Left lung (tissue), 10 donors: ENCODE results near the gene RPS16. TPM values are rescaled to one million over a fixed set of nuclear protein-coding genes. Genes with fewer than 3 reads are reported as not detected.
"Not testable (repeated sequence)": the region's sequence is repeated elsewhere in the genome, so short reads cannot be mapped to it uniquely, and the experiment has no call there.

ENCODE experiments used
- ATAC-seq: fragments of 200-7000 bp; cut with Tn5 transposase; one replicate; pipeline ENCODE4 v1.9.1; 2020; ENCODE audit warnings: moderate library complexity
- DNase-seq, 4 donors: peaks; one replicate each; pipeline ENCODE4 v3.0.0-alpha.2; 2013 to 2020
- H3K27ac ChIP-seq, 2 donors: fragments of 200-600 bp; sonication (generic) in 1 of 2; one replicate each; pipeline versions ENCODE4 v1.5.0 to v1.8.0; 2020 to 2021
- H3K27me3 ChIP-seq, 2 donors: fragments of 200-600 bp; sonication (generic) in 1 of 2; one replicate each; pipeline versions ENCODE4 v1.5.0 to v1.8.0; 2020 to 2021
- H3K36me3 ChIP-seq, 2 donors: fragments of 200-600 bp; sonication (generic) in 1 of 2; one replicate each; pipeline versions ENCODE4 v1.5.0 to v1.8.0; 2020 to 2021
- H3K4me1 ChIP-seq, 2 donors: fragments of 200-600 bp; one replicate each; pipeline ENCODE4 v1.8.0; 2021
- H3K4me3 ChIP-seq, 2 donors: fragments of 200-600 bp; sonication (generic) in 1 of 2; one replicate each; pipeline versions ENCODE4 v1.5.0 to v1.8.0; 2020 to 2021; ENCODE audit warnings: mild to moderate bottlenecking in 1 of 2
- H3K9me3 ChIP-seq, 2 donors: fragments of 200-600 bp; sonication (generic) in 1 of 2; one replicate each; pipeline versions ENCODE4 v1.5.0 to v1.8.0; 2020 to 2021
- intact Hi-C, 2 donors: fragments of 100-400 bp; cut with DNase I; formaldehyde crosslinking; loops; one replicate each; pipeline versions ENCODE4 v1.11.2 to v1.14.2; 2022
- polyA plus RNA-seq, 6 donors: library from polyadenylated mRNA; unstranded; fragments of 120-200 nt; gene quantifications; one replicate each; pipeline ENCODE4 v1.2.1, GENCODE V29; 2013; ENCODE audit not compliant: insufficient read length in 6 of 6
- total RNA-seq, 2 donors: library from RNA; stranded (reverse); fragmentation: NEBNext Ultra II Directional; extraction: Animal tissue kit (Norgen Biotek cat#: 25700); gene quantifications; one replicate each; pipeline ENCODE4 v1.2.1, GENCODE V29; 2021
- TF ChIP-seq, protein P1 (sequence below), 2 donors: fragments of 200-600 bp; sonication (generic) in 1 of 2; IDR thresholded peaks; one replicate each; pipeline versions ENCODE4 v1.5.0 to v1.8.0; 2021; ENCODE audit warnings: antibody characterized with exemption in 2 of 2
- donor health status: DM: no; HTN: yes; CAD: no.
- donor health status: DM: no; HTN: no; CAD: no.

RPS16 gene
- total and polyA plus RNA-seq, 8 donors, result 1,386 to 1,755 (median 1,500) TPM

GRCh38 chr19:39463403-39463802 is 27.7 kb upstream of the RPS16 start:
- Histone ChIP-seq H3K4me3 (no peak overlapping the region), H3K27ac (no peak overlapping the region), H3K36me3 (peaks cover 0 to 98% of the 10 kb centered on the region in 2 donors), H3K4me1 (no peaks in the 10 kb centered on the region), H3K9me3 (no peaks in the 10 kb centered on the region), H3K27me3 (no peaks in the 10 kb centered on the region)
- intact Hi-C loops, result no loop called here
- TF ChIP-seq, protein P1, sequence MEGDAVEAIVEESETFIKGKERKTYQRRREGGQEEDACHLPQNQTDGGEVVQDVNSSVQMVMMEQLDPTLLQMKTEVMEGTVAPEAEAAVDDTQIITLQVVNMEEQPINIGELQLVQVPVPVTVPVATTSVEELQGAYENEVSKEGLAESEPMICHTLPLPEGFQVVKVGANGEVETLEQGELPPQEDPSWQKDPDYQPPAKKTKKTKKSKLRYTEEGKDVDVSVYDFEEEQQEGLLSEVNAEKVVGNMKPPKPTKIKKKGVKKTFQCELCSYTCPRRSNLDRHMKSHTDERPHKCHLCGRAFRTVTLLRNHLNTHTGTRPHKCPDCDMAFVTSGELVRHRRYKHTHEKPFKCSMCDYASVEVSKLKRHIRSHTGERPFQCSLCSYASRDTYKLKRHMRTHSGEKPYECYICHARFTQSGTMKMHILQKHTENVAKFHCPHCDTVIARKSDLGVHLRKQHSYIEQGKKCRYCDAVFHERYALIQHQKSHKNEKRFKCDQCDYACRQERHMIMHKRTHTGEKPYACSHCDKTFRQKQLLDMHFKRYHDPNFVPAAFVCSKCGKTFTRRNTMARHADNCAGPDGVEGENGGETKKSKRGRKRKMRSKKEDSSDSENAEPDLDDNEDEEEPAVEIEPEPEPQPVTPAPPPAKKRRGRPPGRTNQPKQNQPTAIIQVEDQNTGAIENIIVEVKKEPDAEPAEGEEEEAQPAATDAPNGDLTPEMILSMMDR (IDR thresholded peaks at IDR 0.05), result no peak
- DNase-seq (no peak), ATAC-seq (no peak)

DNA sequence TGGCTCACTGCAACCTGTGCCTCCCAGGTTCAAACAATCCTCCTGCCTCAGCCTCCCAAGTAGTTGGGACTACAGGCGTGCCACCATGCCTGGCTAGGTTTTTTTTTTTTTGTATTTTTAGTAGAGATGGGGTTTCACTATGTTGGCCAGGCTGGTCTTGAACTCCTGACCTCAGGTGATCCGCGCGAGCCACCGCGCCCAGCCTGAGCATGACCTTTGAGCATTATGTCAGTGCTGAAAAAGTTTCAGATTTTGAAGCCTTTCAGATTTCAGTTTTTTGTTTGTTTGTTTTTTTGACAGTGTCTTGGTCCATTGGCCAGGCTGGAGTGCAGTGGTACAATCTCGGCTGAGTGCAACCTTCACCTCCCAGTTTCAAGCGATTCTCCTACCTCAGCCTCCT is 15.5 kb upstream of the RPS16 start:
- DNase-seq, H3K27me3 ChIP-seq, H3K4me3 ChIP-seq, H3K27ac ChIP-seq, intact Hi-C loops, H3K9me3 ChIP-seq, ATAC-seq: not testable (repeated sequence)
- peaks cover 7 to 64% of the 10 kb centered on the region in 2 donors for H3K36me3 ChIP-seq
- H3K4me1 ChIP-seq, result peaks cover 17 to 40% of the 10 kb centered on the region in 2 donors

DNA sequence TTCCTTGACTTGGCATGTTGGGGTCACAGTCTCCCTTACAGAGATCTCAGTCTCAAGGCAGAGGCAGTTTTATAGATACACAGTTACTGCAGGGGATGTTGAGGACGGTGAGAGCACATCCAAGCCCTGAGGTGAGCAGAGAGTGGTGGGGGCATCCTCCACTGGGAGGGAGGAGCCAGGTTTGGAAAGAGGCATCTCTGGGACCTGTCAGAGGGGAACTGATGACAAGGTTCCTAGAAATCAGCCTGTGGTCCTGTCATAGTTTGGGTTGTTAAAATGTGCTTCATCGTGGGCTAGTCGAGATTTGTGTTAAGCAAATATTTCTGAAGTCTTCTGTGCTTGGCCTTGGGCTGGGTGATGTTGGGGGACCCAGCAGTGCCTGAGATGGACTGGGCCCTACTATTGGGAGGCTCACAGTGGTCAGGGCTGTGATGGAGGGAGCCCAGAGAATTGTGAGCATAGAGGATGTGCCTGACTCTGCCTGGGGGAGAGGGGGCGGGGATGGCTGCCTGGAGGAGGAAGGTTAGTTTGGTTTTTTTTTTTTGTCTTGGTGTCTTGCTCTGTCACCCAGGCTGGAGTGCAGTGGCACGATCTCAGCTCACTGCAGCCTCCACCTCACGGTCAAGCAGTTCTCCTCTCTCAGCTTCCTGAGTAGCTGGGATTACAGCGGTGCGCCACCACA is 13.5 kb upstream of the RPS16 start:
- DNase-seq (no peak), ATAC-seq (no peak)
- no peaks in the 10 kb centered on the region for H3K27me3 ChIP-seq
- no peak overlapping the region for H3K4me3 ChIP-seq
- peaks cover 20 to 48% of the 10 kb centered on the region in 2 donors for H3K4me1 ChIP-seq
- TF ChIP-seq, protein P1 (IDR thresholded peaks at IDR 0.05), result no peak
- no peaks in the 10 kb centered on the region for H3K9me3 ChIP-seq
- peaks cover 3 to 49% of the 10 kb centered on the region in 2 donors for H3K36me3 ChIP-seq
- no peak overlapping the region for H3K27ac ChIP-seq
- intact Hi-C loops, result no loop called here

GRCh38 chr19:39448271-39448670 is 12.5 kb upstream of the RPS16 start:
- TF ChIP-seq, protein P1 (IDR thresholded peaks at IDR 0.05), result no peak
- no peak for ATAC-seq
- Histone ChIP-seq H3K36me3 (peaks cover 0 to 39% of the 10 kb centered on the region in 2 donors), H3K27me3 (no peaks in the 10 kb centered on the region), H3K9me3 (no peaks in the 10 kb centered on the region), H3K4me3 (no peak overlapping the region), H3K4me1 (peaks cover 20 to 50% of the 10 kb centered on the region in 2 donors), H3K27ac (no peak overlapping the region)
- no peak for DNase-seq
- intact Hi-C loops, result no loop called here

GRCh38 chr19:39446365-39447084 is 10.8 kb upstream of the RPS16 start:
- ATAC-seq, result no peak
- intact Hi-C loops, result no loop called here
- TF ChIP-seq, protein P1 (IDR thresholded peaks at IDR 0.05), result no peak
- peak overlapping the region in 1 of 2 donors; percentile 2 for H3K27ac ChIP-seq
- peak overlapping the region; percentile 83 to 88 for H3K4me3 ChIP-seq
- DNase-seq, result no peak
- no peaks in the 10 kb centered on the region for H3K9me3 ChIP-seq
- H3K36me3 ChIP-seq, result peaks cover 0 to 24% of the 10 kb centered on the region in 2 donors
- peaks cover 20 to 50% of the 10 kb centered on the region in 2 donors for H3K4me1 ChIP-seq
- H3K27me3 ChIP-seq, result no peaks in the 10 kb centered on the region
